ENCODE data around the gene ZNF582. TPM values are rescaled to one million over a fixed set of nuclear protein-coding genes. Genes with fewer than 3 reads are reported as not detected.

Gene ZNF582
- total and polyA plus RNA-seq, 4 donors = 2.5 to 4.4 (median 3.0) TPM

DNA sequence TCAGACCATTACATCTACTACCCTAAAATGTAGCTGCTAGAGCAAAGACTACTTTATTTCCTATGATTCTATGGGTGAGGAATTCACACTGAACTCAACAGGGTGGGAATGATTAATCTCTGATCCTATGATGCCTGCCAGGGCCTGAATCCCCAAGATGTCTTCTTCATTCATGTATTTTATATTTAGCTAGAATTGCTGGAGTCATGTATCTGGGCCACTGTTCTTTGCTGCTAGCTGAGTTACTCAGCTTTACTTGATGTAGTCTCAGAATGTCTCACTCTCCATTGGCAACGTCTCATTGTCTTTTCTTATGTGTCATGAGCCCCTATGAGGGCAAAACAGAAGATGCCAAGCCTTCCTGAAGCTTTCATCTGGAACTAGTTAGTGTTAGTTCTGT lies 21.1 kb downstream of the ZNF582 start:
- H3K36me3 ChIP-seq (ENCODE audit: control insufficient read depth in 4 of 4, insufficient read depth in 4 of 4, low read length in 4 of 4) = peaks cover 18 to 78% (median 56%) of the 10 kb centered on the region in 4 donors
- no peak for DNase-seq
- H3K4me3 ChIP-seq = no peak overlapping the region
- H3K9me3 ChIP-seq (ENCODE audit: control insufficient read depth in 4 of 4, insufficient read depth in 3 of 4, low read length in 3 of 4) = peaks cover under 1 to 32% (median 19%) of the 10 kb centered on the region in 4 donors
- ATAC-seq (ENCODE audit: insufficient read depth, low FRiP score) = no peak
- 88 to 100% methylated on average over 1 of the region's 1 CpG for WGBS, 2 donors
- no peaks in the 10 kb centered on the region for H3K27me3 ChIP-seq (ENCODE audit: control insufficient read depth in 3 of 3, insufficient read depth in 3 of 3, low read length in 2 of 3)
- H3K4me1 ChIP-seq (ENCODE audit: control insufficient read depth in 5 of 5, insufficient read depth in 5 of 5, low read length in 5 of 5) = peaks cover 0 to 16% (median 9%) of the 10 kb centered on the region in 5 donors
- TF ChIP-seq, protein P1, sequence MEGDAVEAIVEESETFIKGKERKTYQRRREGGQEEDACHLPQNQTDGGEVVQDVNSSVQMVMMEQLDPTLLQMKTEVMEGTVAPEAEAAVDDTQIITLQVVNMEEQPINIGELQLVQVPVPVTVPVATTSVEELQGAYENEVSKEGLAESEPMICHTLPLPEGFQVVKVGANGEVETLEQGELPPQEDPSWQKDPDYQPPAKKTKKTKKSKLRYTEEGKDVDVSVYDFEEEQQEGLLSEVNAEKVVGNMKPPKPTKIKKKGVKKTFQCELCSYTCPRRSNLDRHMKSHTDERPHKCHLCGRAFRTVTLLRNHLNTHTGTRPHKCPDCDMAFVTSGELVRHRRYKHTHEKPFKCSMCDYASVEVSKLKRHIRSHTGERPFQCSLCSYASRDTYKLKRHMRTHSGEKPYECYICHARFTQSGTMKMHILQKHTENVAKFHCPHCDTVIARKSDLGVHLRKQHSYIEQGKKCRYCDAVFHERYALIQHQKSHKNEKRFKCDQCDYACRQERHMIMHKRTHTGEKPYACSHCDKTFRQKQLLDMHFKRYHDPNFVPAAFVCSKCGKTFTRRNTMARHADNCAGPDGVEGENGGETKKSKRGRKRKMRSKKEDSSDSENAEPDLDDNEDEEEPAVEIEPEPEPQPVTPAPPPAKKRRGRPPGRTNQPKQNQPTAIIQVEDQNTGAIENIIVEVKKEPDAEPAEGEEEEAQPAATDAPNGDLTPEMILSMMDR (IDR thresholded peaks at IDR 0.05; ENCODE audit: control extremely low read depth, extremely low read depth) = no peak
- H3K27ac ChIP-seq (ENCODE audit: low read depth in 1 of 2, low read length in 1 of 2) = no peak overlapping the region
- H3K9ac ChIP-seq (ENCODE audit: insufficient read depth in 1 of 2, low read length in 2 of 2) = no peak overlapping the region

DNA sequence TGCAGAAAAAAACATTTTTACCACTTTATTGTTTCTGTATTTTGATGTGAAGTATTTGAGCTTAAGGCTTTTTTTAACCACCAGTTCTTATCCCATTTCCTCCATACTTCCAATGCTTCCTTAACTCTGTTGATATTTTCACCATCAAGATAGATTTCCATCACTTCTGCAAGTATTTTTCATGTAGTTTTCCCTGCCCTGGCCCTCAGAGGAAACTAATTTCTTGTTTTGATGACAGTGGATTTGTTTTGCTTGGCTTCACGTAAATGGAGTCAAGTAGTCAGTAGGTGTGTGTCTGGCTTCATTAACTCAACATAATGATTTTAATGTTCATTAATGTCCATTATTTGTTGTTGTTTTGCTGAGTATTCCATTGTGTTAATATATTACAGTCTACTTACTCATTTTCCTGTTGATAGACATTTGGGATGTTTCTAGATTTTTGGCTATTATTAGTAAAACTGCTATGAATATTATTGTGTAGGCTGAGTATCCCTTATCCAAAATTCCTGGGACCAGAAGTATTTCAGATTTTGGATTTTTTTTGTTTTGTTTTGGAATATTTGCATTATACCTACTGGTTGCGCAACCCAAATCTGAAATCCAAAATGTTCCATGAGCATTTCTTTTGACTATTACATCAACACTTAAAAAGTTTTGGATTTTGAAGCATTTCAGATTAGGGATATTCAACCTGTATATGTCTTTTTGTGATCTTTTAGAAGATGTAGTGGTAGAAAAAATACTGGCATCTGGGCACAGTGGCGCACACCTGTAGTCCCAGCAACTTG lies 23.3 kb downstream of the ZNF582 start:
- TF ChIP-seq, protein P1 (IDR thresholded peaks at IDR 0.05; ENCODE audit: control extremely low read depth, extremely low read depth) = no peak
- ATAC-seq (ENCODE audit: insufficient read depth, low FRiP score) (no peak), DNase-seq (no peak)
- Histone ChIP-seq H3K4me1 (ENCODE audit: control insufficient read depth in 5 of 5, insufficient read depth in 5 of 5, low read length in 5 of 5) (peaks cover 0 to 16% (median 9%) of the 10 kb centered on the region in 5 donors), H3K27ac (ENCODE audit: low read depth in 1 of 2, low read length in 1 of 2) (no peak overlapping the region), H3K9ac (ENCODE audit: insufficient read depth in 1 of 2, low read length in 2 of 2) (no peak overlapping the region), H3K36me3 (ENCODE audit: control insufficient read depth in 4 of 4, insufficient read depth in 4 of 4, low read length in 4 of 4) (peaks cover 7 to 56% (median 39%) of the 10 kb centered on the region in 4 donors), H3K4me3 (no peak overlapping the region), H3K9me3 (ENCODE audit: control insufficient read depth in 4 of 4, insufficient read depth in 3 of 4, low read length in 3 of 4) (peaks cover 0 to 20% (median 10%) of the 10 kb centered on the region in 4 donors), H3K27me3 (ENCODE audit: control insufficient read depth in 3 of 3, insufficient read depth in 3 of 3, low read length in 2 of 3) (no peaks in the 10 kb centered on the region)
- 97 to 99% methylated on average over 3 of the region's 3 CpGs for WGBS, 2 donors

DNA sequence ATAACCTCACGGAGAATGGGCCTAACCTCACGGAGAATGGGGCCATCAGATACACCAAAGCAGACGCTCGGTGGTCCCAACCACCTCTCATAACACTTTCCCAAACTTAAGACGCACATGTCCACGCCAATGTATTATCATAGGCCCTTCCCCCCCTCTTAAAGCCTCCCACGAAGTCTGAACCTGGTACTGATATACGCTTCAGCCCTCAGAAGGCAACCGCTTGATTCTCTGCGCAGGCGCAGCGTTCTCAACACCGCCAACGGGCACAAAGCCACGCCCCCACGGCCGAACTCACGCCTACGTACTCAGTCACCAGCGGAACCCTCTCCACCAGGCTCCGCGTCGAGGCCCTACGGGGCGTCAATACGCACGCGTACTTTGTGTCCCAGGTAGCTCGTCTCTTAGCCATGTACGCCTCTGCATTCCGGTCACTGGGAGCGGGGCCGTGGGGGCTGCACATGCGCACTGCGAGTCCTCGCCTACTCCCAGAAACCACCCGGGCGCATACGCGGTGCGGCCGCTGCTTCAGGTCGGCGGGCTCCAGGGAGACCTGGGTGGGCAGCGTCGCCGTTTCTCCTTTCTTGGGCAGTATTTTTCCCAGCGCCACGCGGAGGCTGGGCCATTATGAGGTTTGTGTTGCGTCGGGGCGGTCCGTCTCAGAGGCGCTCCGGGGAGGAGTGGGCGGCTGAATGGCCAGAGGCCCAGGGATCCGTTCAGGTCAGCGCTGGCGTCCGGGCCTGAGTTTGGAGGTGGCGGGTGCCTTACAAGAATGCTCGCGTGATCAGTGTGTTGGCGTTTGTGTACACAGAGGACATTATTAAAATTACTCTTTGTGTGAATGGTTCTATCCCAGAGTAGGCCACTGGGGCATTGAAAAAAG lies 25.3 kb downstream of the ZNF582 start:
- Histone ChIP-seq H3K4me1 (ENCODE audit: control insufficient read depth in 5 of 5, insufficient read depth in 5 of 5, low read length in 5 of 5) (peaks cover 0 to 15% (median 9%) of the 10 kb centered on the region in 5 donors), H3K9ac (ENCODE audit: insufficient read depth in 1 of 2, low read length in 2 of 2) (peak overlapping the region; percentile 75 to 96), H3K27ac (ENCODE audit: low read depth in 1 of 2, low read length in 1 of 2) (peak overlapping the region; percentile 93 to 95), H3K4me3 (peak overlapping the region; percentile 79), H3K27me3 (ENCODE audit: control insufficient read depth in 3 of 3, insufficient read depth in 3 of 3, low read length in 2 of 3) (no peaks in the 10 kb centered on the region), H3K36me3 (ENCODE audit: control insufficient read depth in 4 of 4, insufficient read depth in 4 of 4, low read length in 4 of 4) (peaks cover 0 to 37% (median 20%) of the 10 kb centered on the region in 4 donors), H3K9me3 (ENCODE audit: control insufficient read depth in 4 of 4, insufficient read depth in 3 of 4, low read length in 3 of 4) (peaks cover 0 to 15% (median 9%) of the 10 kb centered on the region in 4 donors)
- WGBS, 2 donors = 8 to 9% methylated on average over 65 of the region's 65 CpGs
- peak; percentile 96 to 97 (median 96) for DNase-seq
- TF ChIP-seq, protein P1 (IDR thresholded peaks at IDR 0.05; ENCODE audit: control extremely low read depth, extremely low read depth) = no peak
- ATAC-seq (ENCODE audit: insufficient read depth, low FRiP score) = peak; percentile 98

All from lung (tissue), 12 donors.